DND-41 (cell line): ENCODE measurements around the gene CHPF.

Experiments used
- ATAC-seq: fragments of 200-7000 bp; cut with Tn5 transposase; 3 replicates; pipeline ENCODE4 v1.9.1; 2021; ENCODE audit warnings: low read depth; ENCODE audit not compliant: insufficient read depth
- DNase-seq: peaks from one replicate; pipeline ENCODE4 v3.0.0-alpha.2; 2020
- H2AFZ ChIP-seq: 2 replicates; pipeline ENCODE4 v1.6.0; 2012; ENCODE audit warnings: low read depth, low read length
- H3K27ac ChIP-seq: 2 replicates; pipeline ENCODE4 v1.5.1; 2012; ENCODE audit warnings: low read length, inconsistent platforms
- H3K27me3 ChIP-seq: fragments of 200-600 bp; sonication (generic); 2 replicates; pipeline ENCODE4 v1.6.0; 2012; ENCODE audit warnings: low read length, mild to moderate bottlenecking, inconsistent platforms; ENCODE audit not compliant: insufficient read depth, poor library complexity
- H3K36me3 ChIP-seq: 2 replicates; pipeline ENCODE4 v1.5.1; 2012; ENCODE audit warnings: low read length, inconsistent platforms; ENCODE audit not compliant: insufficient read depth
- H3K4me1 ChIP-seq: 2 replicates; pipeline ENCODE4 v1.5.1; 2012; ENCODE audit warnings: mild to moderate bottlenecking, low read length; ENCODE audit not compliant: insufficient read depth
- H3K4me2 ChIP-seq: 2 replicates; pipeline ENCODE4 v1.6.0; 2012; ENCODE audit warnings: mild to moderate bottlenecking, moderate library complexity, low read length, inconsistent platforms; ENCODE audit not compliant: insufficient read depth
- H3K4me3 ChIP-seq, 2 experiments: fragments of 200-600 bp in 1 of 2; shearing (Covaris generic) in 1 of 2; 2 replicates each; pipeline ENCODE4 v1.5.1; 2012 to 2016; ENCODE audit warnings: inconsistent platforms in 2 of 2, low read length in 2 of 2, mild to moderate bottlenecking in 2 of 2, low read depth in 1 of 2, moderate library complexity in 1 of 2
- H3K79me2 ChIP-seq: 2 replicates; pipeline ENCODE4 v1.6.0; 2012; ENCODE audit warnings: low read length, inconsistent platforms; ENCODE audit not compliant: insufficient read depth
- H3K9ac ChIP-seq: 2 replicates; pipeline ENCODE4 v1.6.0; 2012; ENCODE audit warnings: low read depth, mild to moderate bottlenecking, inconsistent platforms, low read length, moderate library complexity
- H3K9me3 ChIP-seq: 2 replicates; pipeline ENCODE4 v1.5.1; 2012; ENCODE audit warnings: low read length, moderate library complexity, mild to moderate bottlenecking, inconsistent platforms; ENCODE audit not compliant: insufficient read depth, severe bottlenecking
- H4K20me1 ChIP-seq: 2 replicates; pipeline ENCODE4 v1.6.0; 2012; ENCODE audit warnings: low read length; ENCODE audit not compliant: insufficient read depth
- EZH2 ChIP-seq: IDR thresholded peaks from 3 replicates; pipeline ENCODE4 v1.6.1; 2012; ENCODE audit warnings: borderline replicate concordance, low read depth, mild to moderate bottlenecking, moderate library complexity, low read length, inconsistent platforms; ENCODE audit not compliant: severe bottlenecking
- TF ChIP-seq, protein P1 (sequence below): IDR thresholded peaks from 2 replicates; pipeline ENCODE4 v1.5.1; 2012; ENCODE audit warnings: borderline replicate concordance, low read length, moderate library complexity, mild to moderate bottlenecking; ENCODE audit not compliant: poor library complexity, severe bottlenecking; ENCODE audit errors: extremely low read depth

Gene CHPF

DNA sequence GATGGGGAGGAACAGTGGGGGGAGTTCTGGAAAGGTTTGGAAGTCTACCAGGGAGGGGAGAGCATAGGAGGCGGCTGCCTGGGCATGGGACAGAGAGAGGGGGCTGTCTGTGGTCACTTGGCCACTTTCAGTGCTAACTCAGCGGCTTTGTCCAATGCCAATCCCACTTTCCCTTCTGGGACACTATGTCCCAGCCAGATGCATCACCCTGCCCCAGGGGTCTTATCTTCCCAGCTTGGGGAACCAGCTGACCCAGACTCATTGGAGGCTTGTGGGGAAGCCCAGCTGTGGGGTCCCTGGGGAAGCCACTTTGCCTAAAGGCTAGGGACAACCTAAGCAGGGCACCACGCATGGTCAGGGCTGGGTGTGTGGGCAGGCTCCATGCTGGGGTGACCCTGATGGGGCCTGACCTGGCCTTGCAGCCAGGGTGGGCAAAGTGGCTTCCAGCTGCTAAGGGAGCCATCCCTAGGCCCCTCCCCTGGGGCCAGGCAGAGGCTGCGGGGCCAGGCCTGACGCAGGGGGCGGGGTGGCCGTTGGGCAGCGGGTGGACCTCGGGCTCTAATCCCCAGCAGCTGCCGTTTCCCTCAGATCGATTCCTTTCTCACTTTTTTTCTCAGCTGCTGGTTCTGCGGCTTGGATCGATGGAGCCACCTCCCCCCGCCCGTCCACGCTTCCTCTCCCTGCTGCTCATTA is 30.9 kb downstream of the CHPF start:
- Histone ChIP-seq H3K9me3 (no peaks in the 10 kb centered on the region), H3K36me3 (no peaks in the 10 kb centered on the region), H3K4me3 (no peak overlapping the region), H2AFZ (no peak overlapping the region), H3K4me1 (peaks cover 5% of the 10 kb centered on the region; the same call in 1 of the 2 replicates), H3K27ac (no peak overlapping the region), H4K20me1 (peaks cover 6% of the 10 kb centered on the region), H3K79me2 (no peaks in the 10 kb centered on the region), H3K4me2 (no peak overlapping the region), H3K27me3 (peaks cover 44% of the 10 kb centered on the region), H3K9ac (no peak overlapping the region)
- DNase-seq (no peak), ATAC-seq (no peak)
- TF ChIP-seq EZH2, result no peak
- TF ChIP-seq, protein P1, sequence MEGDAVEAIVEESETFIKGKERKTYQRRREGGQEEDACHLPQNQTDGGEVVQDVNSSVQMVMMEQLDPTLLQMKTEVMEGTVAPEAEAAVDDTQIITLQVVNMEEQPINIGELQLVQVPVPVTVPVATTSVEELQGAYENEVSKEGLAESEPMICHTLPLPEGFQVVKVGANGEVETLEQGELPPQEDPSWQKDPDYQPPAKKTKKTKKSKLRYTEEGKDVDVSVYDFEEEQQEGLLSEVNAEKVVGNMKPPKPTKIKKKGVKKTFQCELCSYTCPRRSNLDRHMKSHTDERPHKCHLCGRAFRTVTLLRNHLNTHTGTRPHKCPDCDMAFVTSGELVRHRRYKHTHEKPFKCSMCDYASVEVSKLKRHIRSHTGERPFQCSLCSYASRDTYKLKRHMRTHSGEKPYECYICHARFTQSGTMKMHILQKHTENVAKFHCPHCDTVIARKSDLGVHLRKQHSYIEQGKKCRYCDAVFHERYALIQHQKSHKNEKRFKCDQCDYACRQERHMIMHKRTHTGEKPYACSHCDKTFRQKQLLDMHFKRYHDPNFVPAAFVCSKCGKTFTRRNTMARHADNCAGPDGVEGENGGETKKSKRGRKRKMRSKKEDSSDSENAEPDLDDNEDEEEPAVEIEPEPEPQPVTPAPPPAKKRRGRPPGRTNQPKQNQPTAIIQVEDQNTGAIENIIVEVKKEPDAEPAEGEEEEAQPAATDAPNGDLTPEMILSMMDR, result no peak

DNA sequence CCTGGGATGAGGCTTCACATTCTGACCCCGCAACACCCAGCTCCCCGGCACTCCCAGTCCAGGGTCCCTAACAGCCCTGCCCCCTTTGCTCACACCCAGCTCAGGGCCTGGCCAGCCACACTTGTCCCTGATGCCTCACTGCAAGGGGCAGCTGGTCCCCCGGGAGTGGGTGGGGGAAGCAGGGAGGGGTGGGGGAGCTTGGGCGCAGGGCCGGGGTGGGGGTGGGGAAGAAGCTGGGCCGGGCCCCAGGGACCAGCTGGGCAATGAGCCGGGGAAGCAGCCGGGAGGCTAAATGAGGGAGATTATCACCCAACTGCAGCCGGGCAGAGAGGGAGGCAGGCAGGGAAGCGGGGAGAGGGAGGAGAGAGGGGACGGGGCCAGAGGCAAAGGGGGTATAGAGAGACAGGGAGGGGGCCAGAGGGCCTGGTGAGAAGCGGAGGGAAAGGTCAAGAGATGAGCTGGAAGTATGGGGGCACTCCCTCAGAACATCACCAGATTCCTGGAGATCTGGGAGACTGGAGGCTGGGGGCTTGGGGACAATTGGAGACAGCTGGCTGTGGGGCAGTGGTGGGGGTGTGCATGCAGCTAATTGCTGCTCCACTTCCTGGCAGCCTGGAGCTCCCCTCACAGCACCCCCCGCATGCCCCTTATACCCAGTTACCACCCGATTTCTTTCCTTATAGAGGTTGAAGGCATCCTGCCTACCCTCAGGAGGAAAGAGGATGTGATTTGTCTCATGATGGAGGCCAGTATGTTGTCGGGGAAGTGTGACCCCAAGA is 31.9 kb downstream of the CHPF start:
- H4K20me1 ChIP-seq, result peaks cover 6% of the 10 kb centered on the region
- ATAC-seq (no peak), DNase-seq (no peak)
- no peak overlapping the region for H3K4me2 ChIP-seq
- TF ChIP-seq, protein P1, result no peak
- TF ChIP-seq EZH2, result no peak
- H3K9ac ChIP-seq, result no peak overlapping the region
- H2AFZ ChIP-seq, result no peak overlapping the region
- H3K4me3 ChIP-seq, result no peak overlapping the region
- no peaks in the 10 kb centered on the region for H3K36me3 ChIP-seq
- H3K79me2 ChIP-seq, result no peaks in the 10 kb centered on the region
- no peak overlapping the region for H3K27ac ChIP-seq
- peaks cover 37% of the 10 kb centered on the region for H3K27me3 ChIP-seq
- H3K9me3 ChIP-seq, result no peaks in the 10 kb centered on the region
- peaks cover 5% of the 10 kb centered on the region; the same call in 1 of the 2 replicates for H3K4me1 ChIP-seq

DNA sequence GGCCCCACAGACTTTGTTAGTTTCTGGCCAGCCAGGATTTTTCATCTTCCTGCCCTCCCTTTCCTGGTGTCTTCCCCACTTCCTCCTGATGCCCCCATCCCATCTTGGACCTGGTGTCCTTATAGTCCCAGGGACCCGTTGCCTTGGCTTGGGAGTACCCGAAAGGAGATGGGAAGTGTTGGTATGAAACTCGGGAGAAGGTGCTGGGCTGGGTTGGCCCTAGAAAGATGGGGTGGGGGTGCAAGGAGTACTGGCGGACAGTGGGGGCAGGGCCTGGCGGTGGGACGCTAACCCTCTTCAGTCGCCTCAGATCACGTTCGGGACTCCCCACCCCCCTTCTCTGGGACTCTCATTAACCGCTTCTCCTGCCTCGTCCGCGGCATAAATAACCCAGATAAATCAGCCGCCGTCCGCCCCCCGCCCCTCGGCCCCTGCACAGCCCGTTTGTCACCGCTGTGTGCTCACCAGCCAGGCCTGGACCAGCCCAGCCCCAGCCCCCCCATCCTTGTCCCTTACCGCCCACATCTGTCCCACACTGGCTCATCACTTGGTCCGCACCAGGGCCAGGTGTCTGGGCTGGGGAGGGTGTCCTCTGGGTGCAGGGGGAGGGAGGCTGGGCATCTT is 33.0 kb downstream of the CHPF start:
- Histone ChIP-seq H3K4me1 (peaks cover 5% of the 10 kb centered on the region; the same call in 1 of the 2 replicates), H3K4me3 (no peak overlapping the region), H3K27me3 (peaks cover 37% of the 10 kb centered on the region), H4K20me1 (peaks cover 6% of the 10 kb centered on the region), H3K79me2 (no peaks in the 10 kb centered on the region), H3K9ac (no peak overlapping the region), H3K36me3 (peaks cover 9% of the 10 kb centered on the region; the same call in 1 of the 2 replicates), H2AFZ (no peak overlapping the region), H3K9me3 (no peaks in the 10 kb centered on the region), H3K4me2 (no peak overlapping the region), H3K27ac (no peak overlapping the region)
- TF ChIP-seq, protein P1, result no peak
- no peak for TF ChIP-seq EZH2
- ATAC-seq (no peak), DNase-seq (no peak)
